ENCODE measurements around the gene HGS. TPM values are rescaled to one million over a fixed set of nuclear protein-coding genes. Genes with fewer than 3 reads are reported as not detected.
"Not testable (repeated sequence)": the region's sequence is repeated elsewhere in the genome, so short reads cannot be mapped to it uniquely, and the experiment has no call there.

Gene HGS
- total RNA-seq, 1 experiment from 2014 or later: 240 TPM

DNA sequence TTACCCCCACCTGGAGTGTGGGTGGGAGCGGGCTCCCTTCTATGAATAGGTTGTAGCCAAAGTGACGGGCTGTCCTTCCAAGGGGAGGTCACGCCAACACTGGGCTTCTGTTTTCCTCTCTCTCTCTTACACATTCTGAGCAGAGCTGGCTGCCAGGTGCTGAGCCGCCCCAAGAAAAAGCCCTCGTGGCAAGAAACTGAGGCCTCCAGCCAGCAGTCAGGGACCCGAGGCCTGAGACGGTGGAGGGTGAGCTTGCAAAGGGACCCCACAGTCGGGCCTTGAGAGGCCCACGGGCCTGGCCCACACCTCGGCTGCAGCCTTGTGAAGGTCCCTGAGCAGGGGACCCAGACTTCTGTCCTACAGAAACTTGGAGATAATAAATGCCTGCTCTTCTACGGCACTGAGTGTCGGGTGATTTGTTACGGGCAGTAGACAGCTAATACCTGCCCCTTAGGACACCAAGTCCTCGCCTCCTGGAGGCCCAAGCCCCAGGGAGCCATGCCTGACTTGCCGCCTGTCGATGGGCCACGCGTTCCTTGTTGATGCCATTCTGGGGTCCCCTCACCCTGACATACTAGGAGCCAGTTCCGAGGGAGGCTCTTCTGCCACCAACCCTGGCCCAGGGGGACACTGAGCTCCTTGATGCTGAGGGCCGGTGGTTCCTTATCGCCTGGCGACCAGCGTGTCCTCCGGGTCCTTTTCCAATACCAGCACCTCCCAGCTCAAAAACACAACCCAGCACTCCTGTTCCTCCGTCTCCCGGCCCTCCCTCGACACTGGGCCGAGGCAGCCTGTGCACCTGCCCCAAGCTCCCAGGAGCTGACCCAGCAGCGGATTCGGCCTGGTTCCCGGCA, 54.4 kb downstream of the HGS start:
- no peaks in the 10 kb centered on the region for H3K9me3 ChIP-seq (ENCODE audit: control insufficient read depth, insufficient read depth, low read depth, low read length)
- H3K4me1 ChIP-seq (ENCODE audit: control insufficient read depth, insufficient read depth, low read length): peaks cover 11% of the 10 kb centered on the region; the same call in 1 of the 2 replicates
- DNase-seq (ENCODE audit: low read depth, low spot score): no peak
- BruUV-seq (replicated peaks): no TSS peak
- H3K27me3 ChIP-seq (ENCODE audit: control insufficient read depth, insufficient read depth, low read length): no peaks in the 10 kb centered on the region
- in situ Hi-C loops (cut with HindIII; ENCODE audit: low pct_unique_long_range_greater_than_20kb, low sequenced_read_pairs) (no loop called here), intact Hi-C loops (cut with micrococcal nuclease; ENCODE audit: unreplicated experiment) (no loop called here)
- TF ChIP-seq SIN3A (IDR thresholded peaks at IDR 0.05; ENCODE audit: borderline replicate concordance, insufficient read depth, low read depth, low read length) (no peak), TCF7L2 (IDR thresholded peaks at IDR 0.05; ENCODE audit: low read depth, low read length) (no peak), POLR2AphosphoS5 (IDR thresholded peaks at IDR 0.05; ENCODE audit: low read depth, low read length) (no peak)
- TF ChIP-seq, protein P1, sequence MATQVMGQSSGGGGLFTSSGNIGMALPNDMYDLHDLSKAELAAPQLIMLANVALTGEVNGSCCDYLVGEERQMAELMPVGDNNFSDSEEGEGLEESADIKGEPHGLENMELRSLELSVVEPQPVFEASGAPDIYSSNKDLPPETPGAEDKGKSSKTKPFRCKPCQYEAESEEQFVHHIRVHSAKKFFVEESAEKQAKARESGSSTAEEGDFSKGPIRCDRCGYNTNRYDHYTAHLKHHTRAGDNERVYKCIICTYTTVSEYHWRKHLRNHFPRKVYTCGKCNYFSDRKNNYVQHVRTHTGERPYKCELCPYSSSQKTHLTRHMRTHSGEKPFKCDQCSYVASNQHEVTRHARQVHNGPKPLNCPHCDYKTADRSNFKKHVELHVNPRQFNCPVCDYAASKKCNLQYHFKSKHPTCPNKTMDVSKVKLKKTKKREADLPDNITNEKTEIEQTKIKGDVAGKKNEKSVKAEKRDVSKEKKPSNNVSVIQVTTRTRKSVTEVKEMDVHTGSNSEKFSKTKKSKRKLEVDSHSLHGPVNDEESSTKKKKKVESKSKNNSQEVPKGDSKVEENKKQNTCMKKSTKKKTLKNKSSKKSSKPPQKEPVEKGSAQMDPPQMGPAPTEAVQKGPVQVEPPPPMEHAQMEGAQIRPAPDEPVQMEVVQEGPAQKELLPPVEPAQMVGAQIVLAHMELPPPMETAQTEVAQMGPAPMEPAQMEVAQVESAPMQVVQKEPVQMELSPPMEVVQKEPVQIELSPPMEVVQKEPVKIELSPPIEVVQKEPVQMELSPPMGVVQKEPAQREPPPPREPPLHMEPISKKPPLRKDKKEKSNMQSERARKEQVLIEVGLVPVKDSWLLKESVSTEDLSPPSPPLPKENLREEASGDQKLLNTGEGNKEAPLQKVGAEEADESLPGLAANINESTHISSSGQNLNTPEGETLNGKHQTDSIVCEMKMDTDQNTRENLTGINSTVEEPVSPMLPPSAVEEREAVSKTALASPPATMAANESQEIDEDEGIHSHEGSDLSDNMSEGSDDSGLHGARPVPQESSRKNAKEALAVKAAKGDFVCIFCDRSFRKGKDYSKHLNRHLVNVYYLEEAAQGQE (IDR thresholded peaks at IDR 0.05; ENCODE audit: insufficient read depth in 1 of 2, low read depth in 2 of 2, low read length in 1 of 2): no peak
- TF ChIP-seq, protein P2, sequence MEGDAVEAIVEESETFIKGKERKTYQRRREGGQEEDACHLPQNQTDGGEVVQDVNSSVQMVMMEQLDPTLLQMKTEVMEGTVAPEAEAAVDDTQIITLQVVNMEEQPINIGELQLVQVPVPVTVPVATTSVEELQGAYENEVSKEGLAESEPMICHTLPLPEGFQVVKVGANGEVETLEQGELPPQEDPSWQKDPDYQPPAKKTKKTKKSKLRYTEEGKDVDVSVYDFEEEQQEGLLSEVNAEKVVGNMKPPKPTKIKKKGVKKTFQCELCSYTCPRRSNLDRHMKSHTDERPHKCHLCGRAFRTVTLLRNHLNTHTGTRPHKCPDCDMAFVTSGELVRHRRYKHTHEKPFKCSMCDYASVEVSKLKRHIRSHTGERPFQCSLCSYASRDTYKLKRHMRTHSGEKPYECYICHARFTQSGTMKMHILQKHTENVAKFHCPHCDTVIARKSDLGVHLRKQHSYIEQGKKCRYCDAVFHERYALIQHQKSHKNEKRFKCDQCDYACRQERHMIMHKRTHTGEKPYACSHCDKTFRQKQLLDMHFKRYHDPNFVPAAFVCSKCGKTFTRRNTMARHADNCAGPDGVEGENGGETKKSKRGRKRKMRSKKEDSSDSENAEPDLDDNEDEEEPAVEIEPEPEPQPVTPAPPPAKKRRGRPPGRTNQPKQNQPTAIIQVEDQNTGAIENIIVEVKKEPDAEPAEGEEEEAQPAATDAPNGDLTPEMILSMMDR (IDR thresholded peaks at IDR 0.05): no peak
- no peak overlapping the region for H3K4me3 ChIP-seq (ENCODE audit: low read depth in 2 of 2, low read length in 2 of 2)
- no peaks in the 10 kb centered on the region for H3K36me3 ChIP-seq (ENCODE audit: control insufficient read depth, insufficient read depth, low read length)
- ATAC-seq: no peak
- no peak overlapping the region for H3K27ac ChIP-seq (ENCODE audit: low read length)
- ChIA-PET POLR2A (interaction anchor here (0.6 kb wide), 1 partner anchor 25 kb away, joined by 4 read pairs; no protein-coding TSS in a partner anchor), CTCF (no interaction called here)

DNA sequence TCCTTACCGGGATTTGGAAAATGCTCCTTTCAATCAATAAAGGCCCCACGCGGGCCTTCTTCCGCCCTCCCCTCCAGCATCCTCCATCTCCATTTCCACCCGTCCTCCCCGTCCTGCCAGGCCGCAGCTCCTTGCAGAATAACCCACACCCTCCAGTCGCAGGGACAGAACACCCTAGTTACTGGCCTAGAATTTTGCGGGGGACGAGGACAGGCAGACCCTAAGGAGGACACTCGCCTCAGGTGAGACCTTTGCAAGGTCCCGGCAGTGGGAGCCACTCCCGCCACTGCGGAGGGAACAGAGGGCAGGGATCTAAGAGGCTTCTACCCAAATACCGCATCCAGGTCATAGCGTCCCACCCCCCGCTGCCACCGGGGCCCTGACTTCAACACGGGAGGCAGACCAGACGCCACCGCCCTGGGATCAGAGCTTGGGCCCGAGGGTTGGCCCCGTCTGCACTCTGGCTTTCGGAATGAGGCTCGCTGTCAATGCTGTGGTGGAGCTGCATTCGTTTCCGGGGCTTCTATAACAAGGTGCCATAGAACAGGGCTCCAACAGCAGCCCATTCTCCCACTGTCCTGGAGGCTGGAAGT, 55.1 kb downstream of the HGS start:
- H3K36me3 ChIP-seq (ENCODE audit: control insufficient read depth, insufficient read depth, low read length): no peaks in the 10 kb centered on the region
- TF ChIP-seq, protein P1 (IDR thresholded peaks at IDR 0.05; ENCODE audit: insufficient read depth in 1 of 2, low read depth in 2 of 2, low read length in 1 of 2): no peak
- TF ChIP-seq TCF7L2 (IDR thresholded peaks at IDR 0.05; ENCODE audit: low read depth, low read length): no peak
- TF ChIP-seq, protein P2 (IDR thresholded peaks at IDR 0.05): no peak
- CTCF ChIA-PET: no interaction called here
- intact Hi-C loops (cut with micrococcal nuclease; ENCODE audit: unreplicated experiment) (no loop called here), in situ Hi-C loops (cut with HindIII; ENCODE audit: low pct_unique_long_range_greater_than_20kb, low sequenced_read_pairs) (no loop called here)
- POLR2A ChIA-PET: no interaction called here
- H3K9me3 ChIP-seq (ENCODE audit: control insufficient read depth, insufficient read depth, low read depth, low read length): no peaks in the 10 kb centered on the region
- H3K27me3 ChIP-seq (ENCODE audit: control insufficient read depth, insufficient read depth, low read length): no peaks in the 10 kb centered on the region
- ATAC-seq (no peak), DNase-seq (ENCODE audit: low read depth, low spot score) (no peak)
- H3K4me1 ChIP-seq (ENCODE audit: control insufficient read depth, insufficient read depth, low read length): peaks cover 9% of the 10 kb centered on the region; the same call in 1 of the 2 replicates
- BruUV-seq (replicated peaks): no TSS peak
- no peak overlapping the region for H3K27ac ChIP-seq (ENCODE audit: low read length)
- H3K4me3 ChIP-seq (ENCODE audit: low read depth in 2 of 2, low read length in 2 of 2): no peak overlapping the region

DNA sequence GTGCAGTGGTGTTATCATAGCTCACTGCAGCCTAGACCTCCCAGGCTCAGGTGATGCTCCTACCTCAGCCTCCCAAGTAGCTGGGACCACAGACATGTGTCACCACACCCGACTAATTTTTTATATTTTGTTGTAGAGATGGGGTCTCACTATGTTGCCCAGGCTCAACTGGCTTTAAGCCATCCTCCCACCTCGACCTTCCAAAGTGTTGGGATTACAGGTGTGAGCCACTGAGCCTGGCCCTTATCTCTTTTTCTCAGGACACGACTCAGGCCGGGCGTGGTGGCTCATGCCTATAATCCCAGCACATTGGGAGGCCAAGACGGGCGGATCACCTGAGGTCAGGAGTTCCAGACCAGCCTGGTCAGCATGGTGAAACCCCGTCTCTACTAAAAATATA, 55.8 kb downstream of the HGS start:
- DNase-seq (ENCODE audit: low read depth, low spot score); H3K36me3 ChIP-seq (ENCODE audit: control insufficient read depth, insufficient read depth, low read length); H3K4me1 ChIP-seq (ENCODE audit: control insufficient read depth, insufficient read depth, low read length); H3K27me3 ChIP-seq (ENCODE audit: control insufficient read depth, insufficient read depth, low read length); H3K9me3 ChIP-seq (ENCODE audit: control insufficient read depth, insufficient read depth, low read depth, low read length); BruUV-seq (replicated peaks); H3K27ac ChIP-seq (ENCODE audit: low read length); CTCF ChIA-PET; POLR2A ChIA-PET; H3K4me3 ChIP-seq (ENCODE audit: low read depth in 2 of 2, low read length in 2 of 2); ATAC-seq; in situ Hi-C loops (cut with HindIII; ENCODE audit: low pct_unique_long_range_greater_than_20kb, low sequenced_read_pairs); intact Hi-C loops (cut with micrococcal nuclease; ENCODE audit: unreplicated experiment): not testable (repeated sequence)

Data from Panc1 (cell line).